ENCODE data around the gene GORAB. TPM values are rescaled to one million over a fixed set of nuclear protein-coding genes. Genes with fewer than 3 reads are reported as not detected.

The GORAB gene
- 10 to 100 TPM; 10.2 to 17.3 TPM for total RNA-seq
- 10 to 100 TPM in 1 of 2 donors, 1 to 10 TPM in 1; 7.6 to 13.6 TPM for polyA plus RNA-seq
- long read RNA-seq, donor 1, transcript GORAB-202 (5 exons, 2,189 nt) = major isoform, 8 of 10 reads
- long read RNA-seq, donor 1, partial matches to known transcripts = 0 of 10 reads
- long read RNA-seq, donor 1, other reads (novel, unspliced or antisense) = 0 of 10 reads
- long read RNA-seq, donor 2 = 0 reads
- long read RNA-seq, donor 3, partial matches to known transcripts = 0 of 1 reads
- long read RNA-seq, donor 3, other reads (novel, unspliced or antisense) = 0 of 1 reads
- long read RNA-seq, donor 4, partial matches to known transcripts = 0 of 3 reads
- long read RNA-seq, donor 4, other reads (novel, unspliced or antisense) = 0 of 3 reads
- long read RNA-seq, donor 5, partial matches to known transcripts = 0 of 7 reads
- long read RNA-seq, donor 5, other reads (novel, unspliced or antisense) = 0 of 7 reads

DNA sequence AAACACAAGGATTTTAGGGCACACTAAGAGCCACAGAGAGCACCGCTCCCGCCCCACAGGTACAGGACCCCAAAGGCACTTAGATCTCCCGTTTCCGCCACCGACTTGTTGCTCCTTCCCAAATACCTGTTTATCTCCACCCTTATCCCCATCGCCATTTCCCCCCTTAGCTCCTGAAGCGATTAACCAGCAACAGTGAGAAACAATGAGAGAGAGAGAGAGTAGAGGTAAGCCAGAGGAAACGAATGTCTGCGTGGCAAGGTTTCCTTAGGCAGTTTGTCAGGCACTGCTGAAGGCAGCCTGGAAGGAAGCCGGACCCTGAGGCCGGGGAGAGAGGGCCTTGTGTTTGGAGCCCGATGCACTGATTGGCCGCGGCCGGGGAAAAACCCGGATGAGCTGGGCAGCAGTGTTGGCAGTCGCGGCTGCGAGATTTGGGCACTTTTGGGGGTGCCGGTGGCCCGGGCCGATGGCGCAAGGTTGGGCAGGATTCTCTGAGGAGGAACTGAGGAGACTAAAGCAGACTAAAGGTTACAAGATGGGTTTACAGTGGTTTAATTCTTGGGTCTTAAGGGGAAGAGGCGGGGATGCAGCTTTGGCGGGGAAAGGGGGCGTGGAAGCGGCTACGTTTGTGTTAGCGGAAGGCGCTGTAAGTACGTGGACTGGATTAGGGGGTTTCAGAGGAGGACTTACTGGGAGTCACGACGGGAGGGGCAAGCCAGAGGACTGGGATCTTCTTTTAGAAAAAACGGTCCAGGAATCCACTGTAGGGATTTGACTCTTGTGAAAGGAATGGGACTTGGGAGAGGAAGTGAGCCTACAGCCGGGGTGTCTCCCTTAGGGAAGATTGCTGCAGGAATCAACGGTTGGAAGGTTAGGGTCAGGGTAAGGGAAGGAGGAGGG, at the start of gene GORAB:
GORAB (plus strand) TSS at position 409 of the 900 bp plus-strand sequence; CDS start at position 467, 58 bp downstream.
- TF ChIP-seq CTCF (IDR thresholded peaks at IDR 0.05; ENCODE audit: control extremely low read depth, extremely low read depth) = no peak
- H3K27me3 ChIP-seq (ENCODE audit: control insufficient read depth in 3 of 3, insufficient read depth in 3 of 3, low read length in 2 of 3) = no peaks in the 10 kb centered on the region
- H3K27ac ChIP-seq (ENCODE audit: low read depth in 1 of 2, low read length in 1 of 2) = peak within 1 kb of the TSS; percentile 87 to 97
- ATAC-seq (ENCODE audit: insufficient read depth, low FRiP score) = peak; percentile 97
- peaks cover 0 to 5% (median 0%) of the 10 kb centered on the region in 4 donors for H3K36me3 ChIP-seq (ENCODE audit: control insufficient read depth in 4 of 4, insufficient read depth in 4 of 4, low read length in 4 of 4)
- 0% methylated on average over 36 of the region's 36 CpGs for WGBS, 2 donors
- H3K9ac ChIP-seq (ENCODE audit: insufficient read depth in 1 of 2, low read length in 2 of 2) = peak within 1 kb of the TSS; percentile 88 to 92
- peak; percentile 93 to 97 (median 96) for DNase-seq
- H3K9me3 ChIP-seq (ENCODE audit: control insufficient read depth in 4 of 4, insufficient read depth in 3 of 4, low read length in 3 of 4) = no peaks in the 10 kb centered on the region
- H3K4me3 ChIP-seq = peak within 1 kb of the TSS; percentile 77
- peaks cover 0 to 9% (median 7%) of the 10 kb centered on the region in 5 donors for H3K4me1 ChIP-seq (ENCODE audit: control insufficient read depth in 5 of 5, insufficient read depth in 5 of 5, low read length in 5 of 5)

DNA sequence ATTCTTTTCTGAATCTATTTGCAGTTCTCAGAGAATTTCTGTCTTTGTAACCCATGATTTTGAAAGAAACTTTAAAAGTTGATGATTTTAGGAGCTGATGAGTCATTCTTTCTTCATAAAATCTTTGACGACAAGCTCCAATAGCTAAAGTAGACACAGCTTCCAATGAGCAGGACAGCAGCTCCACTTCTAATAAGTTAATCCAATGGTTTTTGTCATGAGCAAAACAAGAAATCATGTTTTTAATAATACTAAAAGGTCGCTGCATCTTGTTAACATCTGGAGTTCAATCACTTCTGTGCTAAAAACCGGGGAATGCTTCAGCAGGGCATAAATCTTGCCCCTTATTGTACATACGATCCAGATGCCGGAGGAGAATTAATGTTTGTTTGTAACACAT, 48.9 kb upstream of the GORAB start:
- no peak overlapping the region for H3K27ac ChIP-seq (ENCODE audit: low read depth in 1 of 2, low read length in 1 of 2)
- H3K27me3 ChIP-seq (ENCODE audit: control insufficient read depth in 3 of 3, insufficient read depth in 3 of 3, low read length in 2 of 3) = no peaks in the 10 kb centered on the region
- no peak for TF ChIP-seq CTCF (IDR thresholded peaks at IDR 0.05; ENCODE audit: control extremely low read depth, extremely low read depth)
- H3K36me3 ChIP-seq (ENCODE audit: control insufficient read depth in 4 of 4, insufficient read depth in 4 of 4, low read length in 4 of 4) = no peaks in the 10 kb centered on the region
- no peak overlapping the region for H3K9ac ChIP-seq (ENCODE audit: insufficient read depth in 1 of 2, low read length in 2 of 2)
- no peaks in the 10 kb centered on the region for H3K9me3 ChIP-seq (ENCODE audit: control insufficient read depth in 4 of 4, insufficient read depth in 3 of 4, low read length in 3 of 4)
- peaks cover 0 to 3% (median 0%) of the 10 kb centered on the region in 5 donors for H3K4me1 ChIP-seq (ENCODE audit: control insufficient read depth in 5 of 5, insufficient read depth in 5 of 5, low read length in 5 of 5)
- WGBS, 2 donors = 77 to 88% methylated on average over 5 of the region's 5 CpGs
- DNase-seq (no peak), ATAC-seq (ENCODE audit: insufficient read depth, low FRiP score) (no peak)
- no peak overlapping the region for H3K4me3 ChIP-seq

GRCh38 chr1:170487503-170487902, 44.5 kb upstream of the GORAB start:
- no peak for ATAC-seq (ENCODE audit: insufficient read depth, low FRiP score)
- H3K4me1 ChIP-seq (ENCODE audit: control insufficient read depth in 5 of 5, insufficient read depth in 5 of 5, low read length in 5 of 5) = peaks cover 0 to 3% (median 0%) of the 10 kb centered on the region in 5 donors
- DNase-seq = no peak
- H3K36me3 ChIP-seq (ENCODE audit: control insufficient read depth in 4 of 4, insufficient read depth in 4 of 4, low read length in 4 of 4) = no peaks in the 10 kb centered on the region
- no peaks in the 10 kb centered on the region for H3K27me3 ChIP-seq (ENCODE audit: control insufficient read depth in 3 of 3, insufficient read depth in 3 of 3, low read length in 2 of 3)
- no peak overlapping the region for H3K9ac ChIP-seq (ENCODE audit: insufficient read depth in 1 of 2, low read length in 2 of 2)
- H3K27ac ChIP-seq (ENCODE audit: low read depth in 1 of 2, low read length in 1 of 2) = no peak overlapping the region
- peaks cover 0 to 2% (median 0%) of the 10 kb centered on the region in 4 donors for H3K9me3 ChIP-seq (ENCODE audit: control insufficient read depth in 4 of 4, insufficient read depth in 3 of 4, low read length in 3 of 4)
- no peak overlapping the region for H3K4me3 ChIP-seq
- TF ChIP-seq CTCF (IDR thresholded peaks at IDR 0.05; ENCODE audit: control extremely low read depth, extremely low read depth) = no peak
